ENCODE measurements around the gene BANK1.

The BANK1 gene

DNA sequence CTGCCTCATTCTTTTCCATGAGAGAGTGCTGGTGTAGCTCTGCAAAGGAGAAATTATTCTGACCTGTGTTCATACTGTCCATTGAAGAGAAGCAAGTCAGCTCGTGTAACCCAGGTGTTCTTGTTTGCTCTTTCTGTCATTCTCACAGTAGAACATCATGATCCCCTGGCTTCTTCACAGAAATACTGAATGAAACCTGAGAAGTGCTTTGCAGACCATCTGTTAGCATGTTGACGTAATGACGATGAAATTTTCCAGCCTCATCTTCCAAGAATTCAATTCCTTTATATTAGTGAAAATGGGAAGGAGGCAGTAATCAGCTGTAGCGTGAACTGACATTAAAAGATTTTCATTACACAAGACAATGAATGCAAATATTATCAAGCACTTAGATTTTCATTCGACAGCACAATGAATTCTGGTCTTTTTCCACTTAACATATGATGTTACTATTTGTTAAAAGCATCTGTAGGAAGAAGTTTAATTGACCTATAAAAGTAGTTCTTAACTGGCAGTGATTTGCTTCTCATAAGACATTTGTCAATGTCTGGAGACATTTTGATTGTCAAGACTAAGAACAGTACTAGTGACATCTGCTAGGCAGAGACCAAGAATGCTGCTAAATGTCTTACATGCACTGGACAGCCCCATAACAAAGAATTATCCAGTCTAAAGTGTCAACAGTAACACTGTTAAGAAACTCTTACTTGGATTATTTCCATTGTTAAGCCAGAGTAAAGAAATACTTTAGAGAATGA, 246.3 kb downstream of the BANK1 start:
- Histone ChIP-seq H3K27me3 (ENCODE audit: insufficient read depth, insufficient read length) (no peaks in the 10 kb centered on the region), H3K36me3 (ENCODE audit: insufficient read depth, insufficient read length, low read length) (no peaks in the 10 kb centered on the region), H3K4me3 (ENCODE audit: insufficient read length, low read depth) (no peak overlapping the region)

GRCh38 chr4:102037566-102037965, 247.0 kb downstream of the BANK1 start:
- Histone ChIP-seq H3K9ac (ENCODE audit: insufficient read length, low read depth) (no peak overlapping the region), H3K27me3 (ENCODE audit: insufficient read depth, insufficient read length) (no peaks in the 10 kb centered on the region), H3K4me3 (ENCODE audit: insufficient read length, low read depth) (no peak overlapping the region), H3K9me3 (ENCODE audit: insufficient read depth, low read length) (no peaks in the 10 kb centered on the region), H3K36me3 (ENCODE audit: insufficient read depth, insufficient read length, low read length) (no peaks in the 10 kb centered on the region), H3K4me1 (ENCODE audit: insufficient read depth, insufficient read length) (no peaks in the 10 kb centered on the region)
- TF ChIP-seq SUZ12 (IDR thresholded peaks at IDR 0.05; ENCODE audit: extremely low read depth, insufficient read depth, insufficient read length) (no peak), ZNF274 (IDR thresholded peaks at IDR 0.05; ENCODE audit: low read depth, low read length) (no peak), YY1 (IDR thresholded peaks at IDR 0.05; ENCODE audit: insufficient read depth, insufficient read length) (no peak)
- DNase-seq (ENCODE audit: low read depth, low spot score) = no peak

More for the DNA sequence above, 246.3 kb downstream of the BANK1 start:
- Histone ChIP-seq H3K4me1 (ENCODE audit: insufficient read depth, insufficient read length) (no peaks in the 10 kb centered on the region), H3K9ac (ENCODE audit: insufficient read length, low read depth) (no peak overlapping the region), H3K9me3 (ENCODE audit: insufficient read depth, low read length) (no peaks in the 10 kb centered on the region)
- TF ChIP-seq SUZ12 (IDR thresholded peaks at IDR 0.05; ENCODE audit: extremely low read depth, insufficient read depth, insufficient read length) = no peak
- TF ChIP-seq ZNF274 (IDR thresholded peaks at IDR 0.05; ENCODE audit: low read depth, low read length) = no peak
- TF ChIP-seq YY1 (IDR thresholded peaks at IDR 0.05; ENCODE audit: insufficient read depth, insufficient read length) = no peak
- no peak for DNase-seq (ENCODE audit: low read depth, low spot score)

GRCh38 chr4:102042871-102043802, 252.6 kb downstream of the BANK1 start:
- Histone ChIP-seq H3K36me3 (ENCODE audit: insufficient read depth, insufficient read length, low read length) (no peaks in the 10 kb centered on the region), H3K9ac (ENCODE audit: insufficient read length, low read depth) (no peak overlapping the region), H3K9me3 (ENCODE audit: insufficient read depth, low read length) (no peaks in the 10 kb centered on the region), H3K27me3 (ENCODE audit: insufficient read depth, insufficient read length) (no peaks in the 10 kb centered on the region), H3K4me1 (ENCODE audit: insufficient read depth, insufficient read length) (no peaks in the 10 kb centered on the region), H3K4me3 (ENCODE audit: insufficient read length, low read depth) (no peak overlapping the region)
- DNase-seq (ENCODE audit: low read depth, low spot score) = no peak
- no peak for TF ChIP-seq YY1 (IDR thresholded peaks at IDR 0.05; ENCODE audit: insufficient read depth, insufficient read length)
- TF ChIP-seq SUZ12 (IDR thresholded peaks at IDR 0.05; ENCODE audit: extremely low read depth, insufficient read depth, insufficient read length) = no peak
- TF ChIP-seq ZNF274 (IDR thresholded peaks at IDR 0.05; ENCODE audit: low read depth, low read length) = no peak

DNA sequence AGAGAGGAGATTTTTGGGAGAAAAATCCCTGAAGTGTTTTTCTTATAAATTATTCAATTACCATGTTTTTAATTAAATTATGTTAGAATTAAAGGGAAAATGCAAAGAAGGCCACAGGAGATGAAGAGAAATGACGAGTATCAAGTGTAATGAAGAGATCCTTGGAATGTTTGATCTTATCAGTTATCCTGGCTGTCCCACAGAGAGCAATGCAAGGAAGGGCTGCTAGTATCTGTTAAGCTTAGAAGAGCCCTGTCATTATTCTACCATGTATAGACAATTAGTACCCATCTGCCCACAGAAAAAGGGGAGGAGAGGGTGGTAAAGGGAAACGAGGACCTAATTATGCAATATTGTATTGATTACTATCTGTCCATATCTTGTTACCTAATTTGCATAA, 257.1 kb downstream of the BANK1 start:
- no peak for DNase-seq (ENCODE audit: low read depth, low spot score)
- no peak overlapping the region for H3K4me3 ChIP-seq (ENCODE audit: insufficient read length, low read depth)
- TF ChIP-seq SUZ12 (IDR thresholded peaks at IDR 0.05; ENCODE audit: extremely low read depth, insufficient read depth, insufficient read length) (no peak), YY1 (IDR thresholded peaks at IDR 0.05; ENCODE audit: insufficient read depth, insufficient read length) (no peak), ZNF274 (IDR thresholded peaks at IDR 0.05; ENCODE audit: low read depth, low read length) (no peak)
- H3K9ac ChIP-seq (ENCODE audit: insufficient read length, low read depth) = no peak overlapping the region
- no peaks in the 10 kb centered on the region for H3K27me3 ChIP-seq (ENCODE audit: insufficient read depth, insufficient read length)
- H3K36me3 ChIP-seq (ENCODE audit: insufficient read depth, insufficient read length, low read length) = no peaks in the 10 kb centered on the region
- no peaks in the 10 kb centered on the region for H3K9me3 ChIP-seq (ENCODE audit: insufficient read depth, low read length)
- no peaks in the 10 kb centered on the region for H3K4me1 ChIP-seq (ENCODE audit: insufficient read depth, insufficient read length)

DNA sequence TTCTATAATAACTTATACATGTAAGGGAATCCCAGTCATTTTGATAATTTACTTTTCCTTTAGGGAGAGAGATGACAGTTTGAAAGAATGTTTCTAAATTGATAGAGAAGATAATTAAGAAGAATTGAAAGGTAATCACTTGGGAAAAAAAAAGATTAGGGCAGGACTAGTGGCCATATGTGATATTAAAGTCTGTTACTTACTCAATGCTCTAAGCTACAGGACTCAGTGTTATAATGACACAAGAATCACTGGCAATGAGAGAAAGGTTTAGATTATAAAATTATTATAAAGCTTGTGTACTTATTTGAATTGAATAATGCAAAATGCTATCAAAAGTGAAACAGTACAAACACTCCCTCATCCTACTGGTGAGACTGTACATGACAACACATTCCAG, 265.3 kb downstream of the BANK1 start:
- Histone ChIP-seq H3K9me3 (ENCODE audit: insufficient read depth, low read length) (no peaks in the 10 kb centered on the region), H3K9ac (ENCODE audit: insufficient read length, low read depth) (no peak overlapping the region), H3K36me3 (ENCODE audit: insufficient read depth, insufficient read length, low read length) (no peaks in the 10 kb centered on the region), H3K4me3 (ENCODE audit: insufficient read length, low read depth) (no peak overlapping the region), H3K27me3 (ENCODE audit: insufficient read depth, insufficient read length) (no peaks in the 10 kb centered on the region), H3K4me1 (ENCODE audit: insufficient read depth, insufficient read length) (no peaks in the 10 kb centered on the region)
- TF ChIP-seq YY1 (IDR thresholded peaks at IDR 0.05; ENCODE audit: insufficient read depth, insufficient read length) (no peak), ZNF274 (IDR thresholded peaks at IDR 0.05; ENCODE audit: low read depth, low read length) (no peak), SUZ12 (IDR thresholded peaks at IDR 0.05; ENCODE audit: extremely low read depth, insufficient read depth, insufficient read length) (no peak)
- no peak for DNase-seq (ENCODE audit: low read depth, low spot score)

DNA sequence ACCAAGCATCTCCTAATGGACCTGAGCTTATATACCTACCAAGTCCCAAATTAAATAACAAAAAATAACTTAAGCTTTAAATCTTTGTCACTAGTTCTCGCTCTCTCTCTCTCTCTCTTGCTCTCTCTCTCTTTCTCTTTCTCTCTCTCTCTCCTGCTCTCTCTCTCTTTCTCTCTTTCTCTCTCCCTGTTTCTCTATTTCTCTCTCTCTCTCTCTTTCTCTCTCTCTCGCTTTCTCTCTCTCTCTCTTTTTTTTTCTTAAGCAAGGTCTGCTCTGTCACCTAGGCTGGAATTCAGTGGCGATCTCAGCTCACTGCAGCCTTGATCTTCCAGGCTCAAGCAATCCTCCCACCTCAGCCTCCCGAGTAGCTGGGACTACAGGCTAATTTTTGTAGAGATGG, 266.6 kb downstream of the BANK1 start:
- no peak overlapping the region for H3K9ac ChIP-seq (ENCODE audit: insufficient read length, low read depth)
- no peaks in the 10 kb centered on the region for H3K9me3 ChIP-seq (ENCODE audit: insufficient read depth, low read length)
- no peaks in the 10 kb centered on the region for H3K36me3 ChIP-seq (ENCODE audit: insufficient read depth, insufficient read length, low read length)
- no peaks in the 10 kb centered on the region for H3K27me3 ChIP-seq (ENCODE audit: insufficient read depth, insufficient read length)
- no peak for DNase-seq (ENCODE audit: low read depth, low spot score)
- TF ChIP-seq YY1 (IDR thresholded peaks at IDR 0.05; ENCODE audit: insufficient read depth, insufficient read length) (no peak), ZNF274 (IDR thresholded peaks at IDR 0.05; ENCODE audit: low read depth, low read length) (no peak), SUZ12 (IDR thresholded peaks at IDR 0.05; ENCODE audit: extremely low read depth, insufficient read depth, insufficient read length) (no peak)
- no peaks in the 10 kb centered on the region for H3K4me1 ChIP-seq (ENCODE audit: insufficient read depth, insufficient read length)
- no peak overlapping the region for H3K4me3 ChIP-seq (ENCODE audit: insufficient read length, low read depth)

DNA sequence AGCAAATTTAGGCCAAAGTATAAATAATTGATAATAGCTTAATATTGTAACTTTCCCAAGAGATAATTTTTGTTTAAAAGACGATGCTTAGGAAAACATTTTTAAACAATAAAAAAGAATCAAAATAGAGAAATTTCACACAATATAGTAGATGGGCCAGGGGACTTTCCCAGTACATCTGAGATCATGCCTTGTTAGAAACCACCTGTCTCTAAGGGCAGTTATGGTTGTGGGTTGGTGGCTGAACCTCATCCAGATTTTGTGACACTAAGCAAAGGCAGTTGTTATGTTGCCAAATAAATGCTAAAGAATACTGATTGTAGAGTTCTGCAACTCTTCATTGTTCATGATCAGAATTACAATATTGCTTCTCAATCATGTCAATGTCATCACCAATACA, 270.6 kb downstream of the BANK1 start:
- TF ChIP-seq SUZ12 (IDR thresholded peaks at IDR 0.05; ENCODE audit: extremely low read depth, insufficient read depth, insufficient read length) (no peak), YY1 (IDR thresholded peaks at IDR 0.05; ENCODE audit: insufficient read depth, insufficient read length) (no peak), ZNF274 (IDR thresholded peaks at IDR 0.05; ENCODE audit: low read depth, low read length) (no peak)
- no peak for DNase-seq (ENCODE audit: low read depth, low spot score)
- Histone ChIP-seq H3K36me3 (ENCODE audit: insufficient read depth, insufficient read length, low read length) (no peaks in the 10 kb centered on the region), H3K9me3 (ENCODE audit: insufficient read depth, low read length) (no peaks in the 10 kb centered on the region), H3K4me1 (ENCODE audit: insufficient read depth, insufficient read length) (no peaks in the 10 kb centered on the region), H3K27me3 (ENCODE audit: insufficient read depth, insufficient read length) (no peaks in the 10 kb centered on the region), H3K4me3 (ENCODE audit: insufficient read length, low read depth) (no peak overlapping the region), H3K9ac (ENCODE audit: insufficient read length, low read depth) (no peak overlapping the region)

All from NT2/D1 (cell line).